K562 (cell line): Measurements from ENCODE around the gene OCIAD1.

ENCODE experiments used
- ARID2 ChIP-seq: fragments of 450-650 bp; IDR thresholded peaks from 2 replicates; pipeline ENCODE4 v1.6.1; 2017; ENCODE audit warnings: antibody characterized with exemption, mild to moderate bottlenecking
- BCL6 ChIP-seq: fragments of 250-450 bp; sonication (Bioruptor Pico); IDR thresholded peaks from 2 replicates; pipeline ENCODE4 v1.4.0; 2020
- TCF7L2 ChIP-seq: fragments of 150-350 bp; IDR thresholded peaks from 2 replicates; pipeline ENCODE4 v1.6.1; 2016; ENCODE audit warnings: low read depth, mild to moderate bottlenecking, low read length, moderate library complexity
- ZNF121 ChIP-seq: sonication (generic); formaldehyde crosslinking; conservative IDR thresholded peaks from 2 replicates; pipeline ENCODE4 v1.8.0; 2022; ENCODE audit warnings: missing genetic modification reagents
- ZZZ3 ChIP-seq: fragments of 450-650 bp; IDR thresholded peaks from 2 replicates; pipeline ENCODE4 v1.6.1; 2016; ENCODE audit warnings: antibody characterized with exemption, mild to moderate bottlenecking, moderate library complexity
- TF ChIP-seq, protein P1 (sequence below): sonication (generic); formaldehyde crosslinking; IDR thresholded peaks from 2 replicates; pipeline ENCODE4 v1.8.1; 2023; ENCODE audit warnings: mild to moderate bottlenecking, missing genetic modification reagents
- TF ChIP-seq, protein P2 (sequence below): IDR thresholded peaks from 2 replicates; pipeline ENCODE4 v1.6.1; 2016; ENCODE audit warnings: missing genetic modification characterization, missing compliant biosample characterization
- TF ChIP-seq, protein P3 (sequence below), 3 experiments: IDR thresholded peaks in 2 of 3; conservative IDR thresholded peaks in 1 of 3; 2 replicates each; pipeline ENCODE4 v1.5.1; 2011 to 2012; ENCODE audit warnings: low read length in 3 of 3, mild to moderate bottlenecking in 3 of 3, control low read depth in 2 of 3, improper control_type of control experiment in 1 of 3, inconsistent platforms in 1 of 3, low read depth in 1 of 3, mixed read lengths in 1 of 3, moderate library complexity in 1 of 3; ENCODE audit not compliant: insufficient read depth in 2 of 3

DNA sequence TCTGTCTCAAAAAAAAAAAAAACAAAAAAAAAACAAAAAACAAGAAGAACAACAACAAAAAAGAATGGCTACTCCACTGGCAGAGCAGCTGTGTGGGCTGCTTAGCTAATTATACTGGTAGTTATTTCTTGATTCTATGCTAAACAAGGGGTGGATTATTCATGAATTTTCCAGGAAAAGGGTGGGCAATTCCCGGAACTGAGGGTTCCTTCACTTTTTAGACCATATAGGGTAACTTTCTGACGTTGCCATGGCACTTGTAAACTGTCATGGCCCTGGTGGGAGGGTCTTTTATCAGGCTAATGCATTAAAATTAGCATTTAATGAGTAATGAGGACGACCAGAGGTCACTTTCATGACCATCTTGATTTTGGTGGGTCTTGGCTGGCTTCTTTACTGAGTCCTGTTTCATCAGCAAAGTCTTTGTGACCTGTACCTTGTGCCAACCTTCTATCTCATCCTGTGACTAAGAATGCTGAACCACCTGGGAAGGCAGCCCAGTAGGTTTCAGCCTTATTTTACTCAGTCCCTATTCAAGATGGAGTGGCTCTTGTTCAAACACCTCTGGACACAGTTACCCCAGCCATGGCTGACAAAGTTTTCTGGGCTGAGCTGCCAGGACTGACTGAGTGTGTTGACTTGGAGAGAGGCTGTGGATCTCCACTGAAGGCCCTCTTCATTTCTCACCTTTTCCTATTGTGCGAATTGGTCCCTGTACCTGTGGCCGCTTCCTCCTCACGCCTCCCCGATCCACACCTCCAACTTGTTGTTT lies 77.0 kb downstream of the OCIAD1 start:
- TF ChIP-seq ZZZ3 (no peak), ARID2 (no peak), BCL6 (CRISPR knock-in tag) (no peak), ZNF121 (CRISPR knock-in tag) (no peak), TCF7L2 (no peak)
- TF ChIP-seq, protein P1, sequence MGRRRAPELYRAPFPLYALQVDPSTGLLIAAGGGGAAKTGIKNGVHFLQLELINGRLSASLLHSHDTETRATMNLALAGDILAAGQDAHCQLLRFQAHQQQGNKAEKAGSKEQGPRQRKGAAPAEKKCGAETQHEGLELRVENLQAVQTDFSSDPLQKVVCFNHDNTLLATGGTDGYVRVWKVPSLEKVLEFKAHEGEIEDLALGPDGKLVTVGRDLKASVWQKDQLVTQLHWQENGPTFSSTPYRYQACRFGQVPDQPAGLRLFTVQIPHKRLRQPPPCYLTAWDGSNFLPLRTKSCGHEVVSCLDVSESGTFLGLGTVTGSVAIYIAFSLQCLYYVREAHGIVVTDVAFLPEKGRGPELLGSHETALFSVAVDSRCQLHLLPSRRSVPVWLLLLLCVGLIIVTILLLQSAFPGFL (CRISPR knock-in tag) = no peak
- TF ChIP-seq, protein P2, sequence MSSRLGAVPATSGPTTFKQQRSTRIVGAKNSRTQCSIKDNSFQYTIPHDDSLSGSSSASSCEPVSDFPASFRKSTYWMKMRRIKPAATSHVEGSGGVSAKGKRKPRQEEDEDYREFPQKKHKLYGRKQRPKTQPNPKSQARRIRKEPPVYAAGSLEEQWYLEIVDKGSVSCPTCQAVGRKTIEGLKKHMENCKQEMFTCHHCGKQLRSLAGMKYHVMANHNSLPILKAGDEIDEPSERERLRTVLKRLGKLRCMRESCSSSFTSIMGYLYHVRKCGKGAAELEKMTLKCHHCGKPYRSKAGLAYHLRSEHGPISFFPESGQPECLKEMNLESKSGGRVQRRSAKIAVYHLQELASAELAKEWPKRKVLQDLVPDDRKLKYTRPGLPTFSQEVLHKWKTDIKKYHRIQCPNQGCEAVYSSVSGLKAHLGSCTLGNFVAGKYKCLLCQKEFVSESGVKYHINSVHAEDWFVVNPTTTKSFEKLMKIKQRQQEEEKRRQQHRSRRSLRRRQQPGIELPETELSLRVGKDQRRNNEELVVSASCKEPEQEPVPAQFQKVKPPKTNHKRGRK (tag) = no peak
- TF ChIP-seq, protein P3, sequence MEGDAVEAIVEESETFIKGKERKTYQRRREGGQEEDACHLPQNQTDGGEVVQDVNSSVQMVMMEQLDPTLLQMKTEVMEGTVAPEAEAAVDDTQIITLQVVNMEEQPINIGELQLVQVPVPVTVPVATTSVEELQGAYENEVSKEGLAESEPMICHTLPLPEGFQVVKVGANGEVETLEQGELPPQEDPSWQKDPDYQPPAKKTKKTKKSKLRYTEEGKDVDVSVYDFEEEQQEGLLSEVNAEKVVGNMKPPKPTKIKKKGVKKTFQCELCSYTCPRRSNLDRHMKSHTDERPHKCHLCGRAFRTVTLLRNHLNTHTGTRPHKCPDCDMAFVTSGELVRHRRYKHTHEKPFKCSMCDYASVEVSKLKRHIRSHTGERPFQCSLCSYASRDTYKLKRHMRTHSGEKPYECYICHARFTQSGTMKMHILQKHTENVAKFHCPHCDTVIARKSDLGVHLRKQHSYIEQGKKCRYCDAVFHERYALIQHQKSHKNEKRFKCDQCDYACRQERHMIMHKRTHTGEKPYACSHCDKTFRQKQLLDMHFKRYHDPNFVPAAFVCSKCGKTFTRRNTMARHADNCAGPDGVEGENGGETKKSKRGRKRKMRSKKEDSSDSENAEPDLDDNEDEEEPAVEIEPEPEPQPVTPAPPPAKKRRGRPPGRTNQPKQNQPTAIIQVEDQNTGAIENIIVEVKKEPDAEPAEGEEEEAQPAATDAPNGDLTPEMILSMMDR (IDR thresholded peaks at IDR 0.05 in 2 of 3, conservative IDR thresholded peaks at IDR 0.05 in 1 of 3; ENCODE audit: insufficient read depth in 2 of 3, low read depth in 1 of 3, low read length in 3 of 3) = no peak
